ENCODE measurements around the gene PPP2R5C.

The PPP2R5C gene

GRCh38 chr14:101972126-101972866 is 210.8 kb downstream of the PPP2R5C start:
- peak overlapping the region in 1 of 2 donors; percentile 27 for H3K4me3 ChIP-seq (replicated peaks in 1 of 2; ENCODE audit: low read depth in 2 of 2, low read length in 2 of 2)
- peak; percentile 98 to 100 for DNase-seq (ENCODE audit: low read depth in 2 of 2)

DNA sequence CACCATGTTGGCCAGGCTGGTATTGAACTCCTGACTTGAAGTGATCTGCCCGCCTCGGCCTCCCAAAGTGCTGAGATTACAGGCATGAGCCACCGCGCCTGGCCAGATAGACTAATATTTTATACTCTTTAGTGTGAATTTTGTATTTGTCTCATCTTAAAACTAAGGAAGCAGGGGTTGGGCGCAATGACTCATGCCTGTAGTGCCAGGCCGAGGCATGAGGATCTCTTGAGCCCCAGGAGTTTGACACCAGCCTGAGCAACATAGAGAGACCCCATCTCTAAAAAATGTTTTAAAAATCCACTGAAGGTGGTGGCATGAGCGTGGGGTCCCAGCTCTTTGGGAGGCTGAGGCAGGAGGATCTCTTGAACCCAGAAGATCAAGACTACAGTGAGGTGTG is 211.8 kb downstream of the PPP2R5C start:
- TF ChIP-seq CTCF (IDR thresholded peaks at IDR 0.05; ENCODE audit: low read depth, low read length), result no peak
- DNase-seq (ENCODE audit: low read depth in 2 of 2), result no peak
- H3K4me3 ChIP-seq (replicated peaks in 1 of 2; ENCODE audit: low read depth in 2 of 2, low read length in 2 of 2), result no peak overlapping the region

More at GRCh38 chr14:101972126-101972866, 210.8 kb downstream of the PPP2R5C start:
- TF ChIP-seq CTCF (IDR thresholded peaks at IDR 0.05; ENCODE audit: low read depth, low read length), result no peak

DNA sequence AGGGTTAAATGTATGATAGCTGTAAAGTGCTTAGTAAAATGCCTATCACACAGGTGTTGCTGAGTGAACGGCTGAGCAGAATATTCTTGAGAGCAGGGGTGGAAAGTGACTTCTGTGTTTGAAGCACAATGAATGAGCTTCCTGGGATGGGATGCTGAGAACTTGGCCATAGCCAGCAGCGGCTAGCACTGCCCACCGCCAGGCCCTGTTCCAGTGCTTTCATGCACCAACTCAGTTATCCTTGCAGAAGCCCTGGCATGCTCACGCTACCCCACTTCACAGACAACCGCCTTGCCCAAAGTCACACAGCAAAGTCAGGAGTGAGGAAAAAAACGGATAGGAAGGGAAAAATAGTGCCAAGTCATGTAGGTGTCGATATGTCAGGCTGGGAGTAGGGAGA is 213.7 kb downstream of the PPP2R5C start:
- TF ChIP-seq CTCF (IDR thresholded peaks at IDR 0.05; ENCODE audit: low read depth, low read length), result no peak
- no peak overlapping the region for H3K4me3 ChIP-seq (replicated peaks in 1 of 2; ENCODE audit: low read depth in 2 of 2, low read length in 2 of 2)
- no peak for DNase-seq (ENCODE audit: low read depth in 2 of 2)

All from cardiac fibroblast (primary cell).